IMR-90 (cell line): ENCODE results near the gene LUC7L2. TPM values are rescaled to one million over a fixed set of nuclear protein-coding genes. Genes with fewer than 3 reads are reported as not detected.

Experiments used
- ATAC-seq: fragments of 200-7000 bp; cut with Tn5 transposase; 2 replicates; pipeline ENCODE4 v1.9.1; 2020; ENCODE audit warnings: low read depth, mild to moderate bottlenecking, moderate library complexity
- BruUV-seq: library from RNA; stranded (reverse); fragments of 400-500 nt; replicated peaks from 2 replicates; lab custom pipeline; 2021; lab: Mats Ljungman, UMichigan
- CTCF ChIA-PET: fragments of 300-600 bp; formaldehyde crosslinking; extraction: SDS; loops from one replicate; lab custom pipeline; 2021; ENCODE audit warnings: antibody characterized with exemption; lab: Yijun Ruan, JAX
- POLR2A ChIA-PET: fragments of 300-600 bp; sonication (Branson Sonifier 250); formaldehyde crosslinking; loops from one replicate; lab custom pipeline; 2022; ENCODE audit warnings: antibody characterized with exemption; ENCODE audit not compliant: unreplicated experiment; lab: Charles Lee
- DNase-seq: peaks from one replicate; pipeline ENCODE4 v3.0.0; 2013
- H2AFZ ChIP-seq: replicated peaks from 2 replicates; pipeline ENCODE3; 2013; ENCODE audit warnings: low read length, mild to moderate bottlenecking; ENCODE audit not compliant: poor library complexity
- H2AK5ac ChIP-seq: 2 replicates; pipeline ENCODE4 v1.6.1; 2013; ENCODE audit warnings: low read depth, low read length, inconsistent platforms
- H2AK9ac ChIP-seq: replicated peaks from 2 replicates; pipeline ENCODE3; 2013; ENCODE audit warnings: mild to moderate bottlenecking, low read depth, low read length, moderate library complexity; ENCODE audit not compliant: poor library complexity
- H2BK120ac ChIP-seq: 2 replicates; pipeline ENCODE4 v1.6.1; 2013; ENCODE audit warnings: low read depth, low read length, inconsistent platforms
- H2BK15ac ChIP-seq: 3 replicates; pipeline ENCODE4 v1.6.1; 2013; ENCODE audit warnings: low read depth, low read length, inconsistent platforms
- H2BK20ac ChIP-seq: 2 replicates; pipeline ENCODE4 v1.6.1; 2013; ENCODE audit warnings: low read depth, mild to moderate bottlenecking, inconsistent platforms, low read length, moderate library complexity
- H2BK5ac ChIP-seq: 2 replicates; pipeline ENCODE4 v1.6.1; 2013; ENCODE audit warnings: mild to moderate bottlenecking, low read depth, low read length, inconsistent platforms; ENCODE audit not compliant: poor library complexity, severe bottlenecking
- H3K14ac ChIP-seq: replicated peaks from 2 replicates; pipeline ENCODE4 v1.6.1; 2013; ENCODE audit warnings: low read depth, low read length, inconsistent platforms
- H3K18ac ChIP-seq: 2 replicates; pipeline ENCODE4 v1.6.1; 2013; ENCODE audit warnings: low read depth, low read length, control low read depth
- H3K23ac ChIP-seq: 2 replicates; pipeline ENCODE4 v1.6.1; 2013; ENCODE audit warnings: low read depth, low read length, inconsistent platforms
- H3K27ac ChIP-seq: 2 replicates; pipeline ENCODE4 v1.5.1; 2013; ENCODE audit warnings: mild to moderate bottlenecking, control low read depth, low read length; ENCODE audit not compliant: insufficient read depth
- H3K27me3 ChIP-seq: 2 replicates; pipeline ENCODE4 v1.6.1; 2013; ENCODE audit warnings: low read length; ENCODE audit not compliant: control insufficient read depth, insufficient read depth
- H3K36me3 ChIP-seq: 2 replicates; pipeline ENCODE4 v1.6.1; 2013; ENCODE audit warnings: low read length, mixed read lengths; ENCODE audit not compliant: control insufficient read depth, insufficient read depth
- H3K4ac ChIP-seq: 2 replicates; pipeline ENCODE4 v1.6.1; 2013; ENCODE audit warnings: low read depth, low read length, inconsistent platforms
- H3K4me1 ChIP-seq: 2 replicates; pipeline ENCODE4 v1.6.1; 2013; ENCODE audit warnings: low read length, mixed read lengths; ENCODE audit not compliant: control insufficient read depth, insufficient read depth
- H3K4me2 ChIP-seq: 2 replicates; pipeline ENCODE4 v1.6.1; 2013; ENCODE audit warnings: low read depth, mild to moderate bottlenecking, control low read depth, low read length, moderate library complexity
- H3K4me3 ChIP-seq: 2 replicates; pipeline ENCODE4 v1.5.1; 2013; ENCODE audit warnings: low read depth, mild to moderate bottlenecking, control low read depth, low read length, moderate library complexity; ENCODE audit not compliant: insufficient read depth
- H3K56ac ChIP-seq: 2 replicates; pipeline ENCODE4 v1.6.1; 2013; ENCODE audit warnings: low read length, inconsistent platforms; ENCODE audit not compliant: insufficient read depth; ENCODE audit errors: extremely low read depth
- H3K79me1 ChIP-seq, 2 experiments: 2 replicates each; pipeline ENCODE4 v1.6.1; 2013; ENCODE audit warnings: low read length in 2 of 2, inconsistent platforms in 1 of 2, low read depth in 1 of 2
- H3K9ac ChIP-seq: 2 replicates; pipeline ENCODE4 v1.6.1; 2013; ENCODE audit warnings: low read depth, low read length, control low read depth
- H3K9me1 ChIP-seq: 2 replicates; pipeline ENCODE4 v1.6.1; 2013; ENCODE audit warnings: low read length, inconsistent platforms; ENCODE audit not compliant: insufficient read depth
- H3K9me3 ChIP-seq: 2 replicates; pipeline ENCODE4 v1.6.1; 2013; ENCODE audit warnings: low read length; ENCODE audit not compliant: control insufficient read depth, insufficient read depth
- H4K20me1 ChIP-seq: 2 replicates; pipeline ENCODE4 v1.6.1; 2013; ENCODE audit warnings: low read length, inconsistent platforms; ENCODE audit not compliant: insufficient read depth
- H4K5ac ChIP-seq: 2 replicates; pipeline ENCODE4 v1.6.1; 2013; ENCODE audit warnings: mild to moderate bottlenecking, low read depth, low read length, control low read depth
- H4K8ac ChIP-seq, 2 experiments: 2 replicates each; pipeline ENCODE4 v1.6.1; 2013; ENCODE audit warnings: low read depth in 2 of 2, low read length in 2 of 2, control low read depth in 1 of 2, inconsistent platforms in 1 of 2
- H4K91ac ChIP-seq: 2 replicates; pipeline ENCODE4 v1.6.1; 2013; ENCODE audit warnings: low read depth, low read length, inconsistent platforms; ENCODE audit not compliant: insufficient read depth
- BHLHE40 ChIP-seq: fragments of 150-350 bp; IDR thresholded peaks from 2 replicates; pipeline ENCODE4 v1.6.1; 2016; ENCODE audit warnings: mild to moderate bottlenecking, low read depth, low read length
- CEBPB ChIP-seq: IDR thresholded peaks from 2 replicates; pipeline ENCODE4 v1.6.1; 2012; ENCODE audit warnings: low read depth, low read length, improper control_type of control experiment
- CHD1 ChIP-seq: IDR thresholded peaks from 2 replicates; pipeline ENCODE4 v1.6.1; 2012; ENCODE audit warnings: low read depth, low read length, improper control_type of control experiment
- CTCF ChIP-seq: conservative IDR thresholded peaks from 2 replicates; pipeline ENCODE4 v1.5.1; 2012; ENCODE audit warnings: mild to moderate bottlenecking, low read depth, low read length, improper control_type of control experiment
- ELK1 ChIP-seq: fragments of 150-350 bp; IDR thresholded peaks from 2 replicates; pipeline ENCODE4 v1.6.1; 2016; ENCODE audit warnings: low read depth, mild to moderate bottlenecking, low read length, moderate library complexity, borderline replicate concordance
- FOS ChIP-seq: fragments of 150-350 bp; IDR thresholded peaks from 2 replicates; pipeline ENCODE4 v1.6.1; 2016; ENCODE audit warnings: low read depth, low read length
- MAFK ChIP-seq: IDR thresholded peaks from 2 replicates; pipeline ENCODE4 v1.6.1; 2012; ENCODE audit warnings: low read depth, low read length, improper control_type of control experiment
- MAZ ChIP-seq: IDR thresholded peaks from 2 replicates; pipeline ENCODE4 v1.6.1; 2012; ENCODE audit warnings: low read depth, mild to moderate bottlenecking, low read length, improper control_type of control experiment, moderate library complexity, borderline replicate concordance
- MXI1 ChIP-seq: IDR thresholded peaks from 2 replicates; pipeline ENCODE4 v1.6.1; 2012; ENCODE audit warnings: low read depth, mild to moderate bottlenecking, low read length, moderate library complexity, borderline replicate concordance
- POLR2A ChIP-seq: IDR thresholded peaks from 2 replicates; pipeline ENCODE4 v1.6.1; 2012; ENCODE audit warnings: mild to moderate bottlenecking, low read depth, low read length
- RAD21 ChIP-seq: IDR thresholded peaks from 2 replicates; pipeline ENCODE4 v1.6.1; 2012; ENCODE audit warnings: low read length, improper control_type of control experiment
- RCOR1 ChIP-seq: IDR thresholded peaks from 2 replicates; pipeline ENCODE4 v1.6.1; 2012; ENCODE audit warnings: mild to moderate bottlenecking, low read length, improper control_type of control experiment; ENCODE audit not compliant: insufficient replicate concordance
- RFX5 ChIP-seq: IDR thresholded peaks from 2 replicates; pipeline ENCODE4 v1.8.0; 2012; ENCODE audit warnings: low read depth, mild to moderate bottlenecking, low read length, moderate library complexity
- SMC3 ChIP-seq: fragments of 150-350 bp; IDR thresholded peaks from 2 replicates; pipeline ENCODE4 v1.6.1; 2016; ENCODE audit warnings: low read depth, mild to moderate bottlenecking, antibody characterized with exemption, low read length, moderate library complexity
- USF2 ChIP-seq: fragments of 150-350 bp; IDR thresholded peaks from 2 replicates; pipeline ENCODE4 v1.6.1; 2017; ENCODE audit warnings: mild to moderate bottlenecking, antibody characterized with exemption, low read length, low read depth
- WGBS, 2 experiments: methylation state at CpG; one replicate each; pipeline versions ENCODE4 v1.1.5 to v1.1.7; 2013; ENCODE audit warnings: missing lambda C conversion rate in 2 of 2; ENCODE audit not compliant: insufficient read length in 1 of 2; ENCODE audit errors: extremely low coverage in 2 of 2; 5-methylcytosine and 5-hydroxymethylcytosine counted together
- dilution Hi-C: fragments of 300-500 bp; cut with HindIII; formaldehyde crosslinking; loops from one replicate; pipeline ENCODE4 v1.14.3; 2018; ENCODE audit warnings: low sequenced_read_pairs; ENCODE audit not compliant: unreplicated experiment
- in situ Hi-C: fragments of 300-500 bp; cut with MboI; formaldehyde crosslinking; loops from 3 replicates; pipeline ENCODE4 v1.14.3; 2019; ENCODE audit warnings: low sequenced_read_pairs, inconsistent platforms, mixed read lengths
- intact Hi-C: fragments of 100-400 bp; cut with micrococcal nuclease; formaldehyde crosslinking; loops from 2 replicates; pipeline ENCODE4 v1.10.0; 2022
- polyA plus RNA-seq, 3 experiments: library from polyadenylated mRNA; depleted of rRNA; stranded (reverse); fragments of >200 nt; gene quantifications; 2 replicates each; pipeline ENCODE4 v1.2.3, GENCODE V29; 2012; ENCODE audit warnings: low replicate concordance in 1 of 3
- total RNA-seq: library from RNA; depleted of rRNA; stranded (reverse); fragments of >200 nt; gene quantifications from 2 replicates; pipeline ENCODE4 v1.2.3, GENCODE V29; 2012

Gene LUC7L2
- total and polyA plus RNA-seq, 2 of the 4 experiments (the other 2 are of a cell fraction): 14.9 to 31.8 TPM

GRCh38 chr7:139317939-139318505 lies 41.7 kb upstream of the LUC7L2 start:
- no peaks in the 10 kb centered on the region for H3K27me3 ChIP-seq
- no peak overlapping the region for H4K8ac ChIP-seq
- no peak overlapping the region for H2AFZ ChIP-seq
- POLR2A ChIA-PET: no interaction called here
- dilution Hi-C loops: no loop called here
- no peaks in the 10 kb centered on the region for H3K9me3 ChIP-seq
- TF ChIP-seq RCOR1: no peak
- no peak for TF ChIP-seq MAZ
- no peak for TF ChIP-seq RAD21
- no peak for TF ChIP-seq MAFK
- no peak for TF ChIP-seq CEBPB
- no peak for TF ChIP-seq MXI1
- TF ChIP-seq USF2: no peak
- TF ChIP-seq POLR2A: no peak
- TF ChIP-seq BHLHE40: no peak
- TF ChIP-seq FOS: no peak
- no peak for TF ChIP-seq RFX5
- TF ChIP-seq CTCF: no peak
- TF ChIP-seq SMC3: no peak
- TF ChIP-seq ELK1: no peak
- no peak for TF ChIP-seq CHD1
- H3K79me1 ChIP-seq: no peaks in the 10 kb centered on the region
- H4K91ac ChIP-seq: no peak overlapping the region
- no peak overlapping the region for H3K4ac ChIP-seq
- H3K4me1 ChIP-seq: no peaks in the 10 kb centered on the region
- H3K36me3 ChIP-seq: no peaks in the 10 kb centered on the region
- H2BK15ac ChIP-seq: no peak overlapping the region
- DNase-seq (no peak), ATAC-seq (no peak)
- H2BK120ac ChIP-seq: no peak overlapping the region
- H3K9me1 ChIP-seq: no peaks in the 10 kb centered on the region
- no peak overlapping the region for H2AK5ac ChIP-seq
- 100% methylated on average over 1 of the region's 5 CpGs; no CpG with 5 or more reads in 1 of the 2 experiments for WGBS, 2 experiments
- no peak overlapping the region for H3K4me3 ChIP-seq
- no peak overlapping the region for H3K4me2 ChIP-seq
- in situ Hi-C loops: no loop called here
- no peak overlapping the region for H3K27ac ChIP-seq
- no TSS peak for BruUV-seq
- no peak overlapping the region for H3K14ac ChIP-seq
- no peak overlapping the region for H2AK9ac ChIP-seq
- no peak overlapping the region for H3K56ac ChIP-seq
- no peaks in the 10 kb centered on the region for H4K20me1 ChIP-seq
- H4K5ac ChIP-seq: no peak overlapping the region
- H3K18ac ChIP-seq: no peak overlapping the region
- H3K23ac ChIP-seq: no peak overlapping the region
- no peak overlapping the region for H2BK5ac ChIP-seq
- intact Hi-C loops: no loop called here
- H2BK20ac ChIP-seq: no peak overlapping the region
- H3K9ac ChIP-seq: no peak overlapping the region
- CTCF ChIA-PET: no interaction called here
